Neural cell (in vitro differentiated cells): Measurements from ENCODE around the gene PARP15. TPM values are rescaled to one million over a fixed set of nuclear protein-coding genes. Genes with fewer than 3 reads are reported as not detected.

Source experiments
- H2AFZ ChIP-seq: fragments of 200-600, 300-800 bp; sonication (generic), shearing (Covaris generic); 2 replicates; pipeline ENCODE4 v1.6.0; 2014; ENCODE audit warnings: low read depth, mild to moderate bottlenecking, antibody characterized with exemption, low read length, moderate library complexity
- H3F3A ChIP-seq: fragments of 200-600 bp; shearing (Covaris generic); 2 replicates; pipeline ENCODE4 v1.6.1; 2016; ENCODE audit warnings: mild to moderate bottlenecking, moderate library complexity, mixed read lengths, antibody characterized with exemption, low read length; ENCODE audit not compliant: insufficient read depth, poor library complexity, severe bottlenecking
- H3K27ac ChIP-seq: fragments of 200-600, 300-800 bp; sonication (generic), shearing (Covaris generic); 2 replicates; pipeline ENCODE4 v1.5.1; 2014; ENCODE audit warnings: mild to moderate bottlenecking, low read length, moderate library complexity
- H3K27me3 ChIP-seq: fragments of 300-800, 200-600 bp; sonication (generic), shearing (Covaris generic); 2 replicates; pipeline ENCODE4 v1.6.0; 2014; ENCODE audit warnings: mild to moderate bottlenecking, low read depth, low read length, moderate library complexity; ENCODE audit not compliant: insufficient read depth
- H3K36me3 ChIP-seq: fragments of 300-800, 200-600 bp; sonication (generic), shearing (Covaris generic); 2 replicates; pipeline ENCODE4 v1.5.1; 2014; ENCODE audit warnings: mild to moderate bottlenecking, antibody characterized with exemption, low read length, moderate library complexity; ENCODE audit not compliant: insufficient read depth
- H3K4me2 ChIP-seq: fragments of 300-800, 200-600 bp; sonication (generic), shearing (Covaris generic); 2 replicates; pipeline ENCODE4 v1.6.0; 2014; ENCODE audit warnings: mild to moderate bottlenecking, low read length
- H3K4me3 ChIP-seq: fragments of 300-800, 200-600 bp; sonication (generic), shearing (Covaris generic); 2 replicates; pipeline ENCODE4 v1.5.1; 2014; ENCODE audit warnings: mild to moderate bottlenecking, low read length, moderate library complexity
- H3K79me2 ChIP-seq: fragments of 200-600 bp; shearing (Covaris generic); replicated peaks from 2 replicates; pipeline ENCODE4 v1.6.0; 2014; ENCODE audit warnings: mild to moderate bottlenecking, low read length, moderate library complexity; ENCODE audit not compliant: insufficient read depth
- H3K9ac ChIP-seq: fragments of 300-800, 200-600 bp; sonication (generic), shearing (Covaris generic); 2 replicates; pipeline ENCODE4 v1.6.1; 2016; ENCODE audit warnings: mild to moderate bottlenecking, low read length, mixed read lengths
- H3K9me2 ChIP-seq: fragments of 200-600 bp; shearing (Covaris generic); 2 replicates; pipeline ENCODE4 v1.6.1; 2016; ENCODE audit warnings: mild to moderate bottlenecking, low read length, mixed read lengths; ENCODE audit not compliant: insufficient read depth
- H3K9me3 ChIP-seq: fragments of 200-600, 300-800 bp; sonication (generic), shearing (Covaris generic); 2 replicates; pipeline ENCODE4 v1.6.1; 2016; ENCODE audit warnings: mild to moderate bottlenecking, mixed run types, low read length, moderate library complexity, mixed read lengths
- H4K20me1 ChIP-seq: fragments of 200-600 bp; shearing (Covaris generic); 2 replicates; pipeline ENCODE4 v1.6.1; 2016; ENCODE audit warnings: mild to moderate bottlenecking, mixed run types; ENCODE audit not compliant: insufficient read depth
- CTCF ChIP-seq: fragments of 450-650 bp; IDR thresholded peaks from 2 replicates; pipeline ENCODE4 v1.5.1; 2014; ENCODE audit warnings: antibody characterized with exemption, mild to moderate bottlenecking, moderate library complexity; ENCODE audit not compliant: poor library complexity, severe bottlenecking
- EP300 ChIP-seq: fragments of 450-650 bp; conservative IDR thresholded peaks from 2 replicates; pipeline ENCODE4 v1.6.1; 2014; ENCODE audit warnings: antibody characterized with exemption, mild to moderate bottlenecking, moderate library complexity; ENCODE audit not compliant: poor library complexity, severe bottlenecking
- EZH2 ChIP-seq: fragments of 200-600, 300-800 bp; shearing (Covaris generic), sonication (generic); IDR thresholded peaks from 2 replicates; pipeline ENCODE4 v1.6.1; 2014; ENCODE audit warnings: antibody characterized with exemption, low read length, borderline replicate concordance, mild to moderate bottlenecking; ENCODE audit not compliant: insufficient read depth, poor library complexity, severe bottlenecking
- MXI1 ChIP-seq: fragments of 450-650 bp; conservative IDR thresholded peaks from 2 replicates; pipeline ENCODE4 v1.6.1; 2014; ENCODE audit warnings: antibody characterized with exemption, mild to moderate bottlenecking; ENCODE audit not compliant: poor library complexity, severe bottlenecking
- POLR2AphosphoS5 ChIP-seq: IDR thresholded peaks from 2 replicates; pipeline ENCODE4 v1.6.1; 2012
- RAD21 ChIP-seq: fragments of 450-650 bp; conservative IDR thresholded peaks from 2 replicates; pipeline ENCODE4 v1.6.1; 2014; ENCODE audit warnings: antibody characterized with exemption, mild to moderate bottlenecking, moderate library complexity
- REST ChIP-seq: IDR thresholded peaks from 2 replicates; pipeline ENCODE4 v1.6.1; 2012; ENCODE audit warnings: borderline replicate concordance
- SMC3 ChIP-seq: fragments of 450-650 bp; conservative IDR thresholded peaks from 2 replicates; pipeline ENCODE4 v1.6.1; 2014; ENCODE audit warnings: antibody characterized with exemption, mild to moderate bottlenecking, moderate library complexity; ENCODE audit not compliant: poor library complexity
- TAF1 ChIP-seq: IDR thresholded peaks from 2 replicates; pipeline ENCODE4 v1.6.1; 2012; ENCODE audit warnings: low read depth
- polyA plus RNA-seq: library from polyadenylated mRNA; depleted of rRNA; stranded (reverse); fragments of >200 nt; gene quantifications from 2 replicates; pipeline ENCODE4 v1.2.3, GENCODE V29; 2014

Gene PARP15
- polyA plus RNA-seq, 1 donor from 2014 or later = not detected

GRCh38 chr3:122572940-122573412 lies 4.5 kb upstream of the PARP15 start:
- Histone ChIP-seq H3K4me2 (no peak overlapping the region), H3K9me2 (no peaks in the 10 kb centered on the region), H3K27ac (no peak overlapping the region), H3K79me2 (no peaks in the 10 kb centered on the region), H3K27me3 (peaks cover 3% of the 10 kb centered on the region), H3K9me3 (no peaks in the 10 kb centered on the region), H3F3A (no peaks in the 10 kb centered on the region), H3K4me3 (no peak overlapping the region), H2AFZ (no peak overlapping the region), H4K20me1 (no peaks in the 10 kb centered on the region), H3K36me3 (no peaks in the 10 kb centered on the region), H3K9ac (no peak overlapping the region)
- TF ChIP-seq TAF1 (no peak), REST (no peak), RAD21 (no peak), CTCF (no peak), POLR2AphosphoS5 (no peak), EZH2 (no peak), SMC3 (no peak), EP300 (no peak), MXI1 (no peak)

GRCh38 chr3:122576174-122576940 lies 1.1 kb upstream of the PARP15 start:
- H3K9me3 ChIP-seq = peaks cover under 1% of the 10 kb centered on the region
- H3K36me3 ChIP-seq = no peaks in the 10 kb centered on the region
- no peaks in the 10 kb centered on the region for H3K79me2 ChIP-seq
- H3K9ac ChIP-seq = no peak overlapping the region
- H3K4me3 ChIP-seq = no peak overlapping the region
- no peaks in the 10 kb centered on the region for H4K20me1 ChIP-seq
- TF ChIP-seq REST = no peak
- no peak for TF ChIP-seq TAF1
- no peak for TF ChIP-seq CTCF
- no peak for TF ChIP-seq SMC3
- no peak for TF ChIP-seq RAD21
- no peak for TF ChIP-seq EZH2
- no peak for TF ChIP-seq EP300
- TF ChIP-seq MXI1 = no peak
- no peak for TF ChIP-seq POLR2AphosphoS5
- H3K27me3 ChIP-seq = peaks cover 3% of the 10 kb centered on the region
- H3K4me2 ChIP-seq = no peak overlapping the region
- no peak overlapping the region for H3K27ac ChIP-seq
- no peaks in the 10 kb centered on the region for H3K9me2 ChIP-seq
- H2AFZ ChIP-seq = no peak overlapping the region
- H3F3A ChIP-seq = no peaks in the 10 kb centered on the region
